Measurements from ENCODE around the gene OR51V1.

- no peak for TF ChIP-seq POLR2AphosphoS5 (IDR thresholded peaks at IDR 0.05; ENCODE audit: low read depth, low read length)
- no peak for TF ChIP-seq POLR2A (IDR thresholded peaks at IDR 0.05; ENCODE audit: low read depth, low read length)
- no peak for TF ChIP-seq TAF1 (IDR thresholded peaks at IDR 0.05; ENCODE audit: low read depth, low read length)
- no peak for TF ChIP-seq PAX5 (IDR thresholded peaks at IDR 0.05; ENCODE audit: insufficient read depth, low read length, severe bottlenecking)
- no peak for TF ChIP-seq SPI1 (IDR thresholded peaks at IDR 0.05; ENCODE audit: low read depth, low read length)
- no peak for TF ChIP-seq POU2F2 (IDR thresholded peaks at IDR 0.05; ENCODE audit: low read depth, low read length)
Measured at GRCh38 chr11:5188201-5188600, 12.3 kb downstream of the OR51V1 start.

Data from GM12891 (cell line).